Osteocyte (in vitro differentiated cells): Measurements from ENCODE around the gene KLHL34. TPM values are rescaled to one million over a fixed set of nuclear protein-coding genes. Genes with fewer than 3 reads are reported as not detected.

Source experiments
- DNase-seq: peaks from one replicate; pipeline ENCODE4 v3.0.0; 2021; ENCODE audit warnings: mixed read lengths; ENCODE audit not compliant: unreplicated experiment; ENCODE audit errors: extremely low spot score
- H3K27ac Mint-ChIP-seq: one replicate; pipeline ENCODE4 v1.8.0; 2021; ENCODE audit warnings: mild to moderate bottlenecking, mixed read lengths; ENCODE audit not compliant: unreplicated experiment
- H3K27me3 Mint-ChIP-seq: one replicate; pipeline ENCODE4 v1.8.0; 2021; ENCODE audit warnings: mixed read lengths; ENCODE audit not compliant: unreplicated experiment
- H3K36me3 Mint-ChIP-seq: one replicate; pipeline ENCODE4 v1.8.0; 2021; ENCODE audit warnings: mixed read lengths; ENCODE audit not compliant: unreplicated experiment
- H3K4me1 Mint-ChIP-seq: one replicate; pipeline ENCODE4 v1.8.0; 2021; ENCODE audit warnings: mixed read lengths; ENCODE audit not compliant: unreplicated experiment
- H3K4me3 Mint-ChIP-seq: one replicate; pipeline ENCODE4 v1.8.0; 2021; ENCODE audit warnings: mild to moderate bottlenecking, moderate library complexity, mixed read lengths; ENCODE audit not compliant: unreplicated experiment
- H3K9me3 Mint-ChIP-seq: one replicate; pipeline ENCODE4 v1.8.0; 2021; ENCODE audit warnings: mixed read lengths; ENCODE audit not compliant: unreplicated experiment
- CTCF ChIP-seq: fragments of 200-600 bp; sonication (generic); IDR thresholded peaks from 2 replicates; pipeline ENCODE4 v1.5.0; 2021; ENCODE audit warnings: antibody characterized with exemption, mild to moderate bottlenecking, moderate library complexity
- total RNA-seq: library from RNA; stranded (reverse); gene quantifications from 2 replicates; pipeline ENCODE4 v1.2.1, GENCODE V29; 2021

Gene KLHL34
- total RNA-seq, 1 donor from 2014 or later: not detected

- Mint-ChIP-seq H3K9me3 (no peaks in the 10 kb centered on the region), H3K27ac (no peak overlapping the region), H3K27me3 (no peaks in the 10 kb centered on the region), H3K36me3 (no peaks in the 10 kb centered on the region), H3K4me1 (no peaks in the 10 kb centered on the region), H3K4me3 (no peak overlapping the region)
- TF ChIP-seq CTCF: no peak
- no peak for DNase-seq
Observed at GRCh38 chrX:21639775-21640174, 18.4 kb downstream of the KLHL34 start.

GRCh38 chrX:21638311-21638710 lies 19.8 kb downstream of the KLHL34 start:
- no peaks in the 10 kb centered on the region for H3K36me3 Mint-ChIP-seq
- H3K27ac Mint-ChIP-seq: no peak overlapping the region
- H3K4me3 Mint-ChIP-seq: no peak overlapping the region
- no peaks in the 10 kb centered on the region for H3K9me3 Mint-ChIP-seq
- no peak for TF ChIP-seq CTCF
- no peaks in the 10 kb centered on the region for H3K27me3 Mint-ChIP-seq
- DNase-seq: no peak
- no peaks in the 10 kb centered on the region for H3K4me1 Mint-ChIP-seq

GRCh38 chrX:21632027-21632426 lies 26.1 kb downstream of the KLHL34 start:
- no peaks in the 10 kb centered on the region for H3K36me3 Mint-ChIP-seq
- TF ChIP-seq CTCF: no peak
- no peak overlapping the region for H3K27ac Mint-ChIP-seq
- H3K4me1 Mint-ChIP-seq: no peaks in the 10 kb centered on the region
- H3K27me3 Mint-ChIP-seq: no peaks in the 10 kb centered on the region
- no peak for DNase-seq
- H3K4me3 Mint-ChIP-seq: no peak overlapping the region
- H3K9me3 Mint-ChIP-seq: peaks cover 7% of the 10 kb centered on the region

- Mint-ChIP-seq H3K9me3 (peaks cover 2% of the 10 kb centered on the region), H3K4me1 (peaks cover 9% of the 10 kb centered on the region), H3K36me3 (no peaks in the 10 kb centered on the region), H3K27ac (no peak overlapping the region), H3K4me3 (no peak overlapping the region), H3K27me3 (no peaks in the 10 kb centered on the region)
- DNase-seq: no peak
- TF ChIP-seq CTCF: no peak
Observed at GRCh38 chrX:21623778-21624501, 34.2 kb downstream of the KLHL34 start.

- DNase-seq: no peak
- Mint-ChIP-seq H3K4me1 (peaks cover 14% of the 10 kb centered on the region), H3K4me3 (no peak overlapping the region), H3K27ac (no peak overlapping the region), H3K27me3 (no peaks in the 10 kb centered on the region), H3K9me3 (no peaks in the 10 kb centered on the region), H3K36me3 (no peaks in the 10 kb centered on the region)
- TF ChIP-seq CTCF: no peak
Observed at GRCh38 chrX:21620234-21620633, 37.9 kb downstream of the KLHL34 start.
